ENCODE measurements around the gene HES7. TPM values are rescaled to one million over a fixed set of nuclear protein-coding genes. Genes with fewer than 3 reads are reported as not detected.
"Not testable (repeated sequence)": the region's sequence is repeated elsewhere in the genome, so short reads cannot be mapped to it uniquely, and the experiment has no call there.

Gene HES7
- polyA plus RNA-seq, 3 donors = 0.03 to 0.16 TPM; not detected in 1

- no peak within 1 kb of the TSS for H3K27ac ChIP-seq (ENCODE audit: low read depth, low read length)
- 78 to 84% (median 82%) methylated on average over 16 to 20 of the region's 20 CpGs for WGBS, 3 donors
Observed at GRCh38 chr17:8087075-8087951, 36.6 kb downstream of the HES7 start, which contains the start of gene ALOX12B. Gene ALOX12B (minus strand): TSS chr17:8087716. CDS start chr17:8087442, 274 bp downstream.

- H3K27ac ChIP-seq (ENCODE audit: low read depth, low read length) = no peak overlapping the region
- WGBS, 3 donors = 84 to 88% (median 85%) methylated on average over 6 of the region's 6 CpGs
Observed at GRCh38 chr17:8084250-8084649, 39.7 kb downstream of the HES7 start.

- no peak overlapping the region for H3K27ac ChIP-seq (ENCODE audit: low read depth, low read length)
- WGBS, 3 donors = 79 to 85% (median 80%) methylated on average over 10 of the region's 10 CpGs
Observed at GRCh38 chr17:8082292-8082691, 41.6 kb downstream of the HES7 start.

GRCh38 chr17:8081876-8082275 lies 42.0 kb downstream of the HES7 start:
- no peak overlapping the region for H3K27ac ChIP-seq (ENCODE audit: low read depth, low read length)
- 87 to 93% (median 90%) methylated on average over 3 of the region's 3 CpGs for WGBS, 3 donors

GRCh38 chr17:8080799-8081219 lies 43.1 kb downstream of the HES7 start:
- 54 to 74% (median 64%) methylated on average over 16 to 17 of the region's 17 CpGs for WGBS, 3 donors
- no peak overlapping the region for H3K27ac ChIP-seq (ENCODE audit: low read depth, low read length)

- no peak overlapping the region for H3K27ac ChIP-seq (ENCODE audit: low read depth, low read length)
- 25 to 29% (median 26%) methylated on average over 25 of the region's 25 CpGs for WGBS, 3 donors
Observed at GRCh38 chr17:8080208-8080798, 43.6 kb downstream of the HES7 start.

GRCh38 chr17:8079291-8080207 lies 44.4 kb downstream of the HES7 start:
- 0 to 2% (median 1%) methylated on average over 69 to 87 of the region's 87 CpGs for WGBS, 3 donors
- H3K27ac ChIP-seq (ENCODE audit: low read depth, low read length) = no peak overlapping the region

GRCh38 chr17:8077939-8078338 lies 46.0 kb downstream of the HES7 start:
- 83 to 91% (median 87%) methylated on average over 4 to 5 of the region's 5 CpGs for WGBS, 3 donors
- not testable (repeated sequence) for H3K27ac ChIP-seq (ENCODE audit: low read depth, low read length)

DNA sequence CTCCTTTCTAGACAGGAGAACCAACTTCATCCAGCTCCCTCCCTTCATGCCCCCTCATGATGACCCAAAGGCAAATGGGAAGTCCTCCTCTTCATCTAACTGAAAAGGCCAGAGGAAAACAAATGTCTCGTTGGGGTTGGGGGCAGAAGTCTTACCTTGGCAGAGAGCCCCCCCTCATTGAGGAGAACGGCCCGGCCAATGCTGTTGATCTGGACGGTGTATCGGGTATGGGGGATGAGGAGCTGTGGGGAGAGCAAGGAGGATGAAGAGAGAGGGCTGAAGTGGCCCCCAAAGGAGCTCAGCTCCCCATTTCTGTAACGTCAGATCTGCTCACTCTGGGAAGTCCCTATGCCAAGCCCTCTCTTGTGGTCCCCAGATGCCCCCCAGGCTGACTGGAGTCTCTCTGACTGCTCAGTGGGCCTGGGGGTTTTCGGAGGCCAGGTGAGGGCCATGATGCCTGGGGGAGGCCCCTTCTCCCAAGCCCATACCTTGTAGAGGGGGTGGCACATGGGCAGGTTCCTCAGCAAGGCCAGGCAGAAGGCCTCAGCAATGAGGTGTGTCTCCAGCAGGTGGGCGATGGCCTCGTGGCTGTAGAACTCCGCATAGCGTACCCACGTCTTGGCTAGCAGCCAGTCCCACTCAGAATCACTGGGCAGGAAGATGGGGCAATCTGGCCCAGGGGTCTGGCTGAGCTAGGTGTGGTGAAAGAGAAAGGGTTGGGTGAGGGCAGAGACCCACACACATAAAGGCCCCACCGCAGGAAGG lies 47.2 kb downstream of the HES7 start:
- no peak overlapping the region for H3K27ac ChIP-seq (ENCODE audit: low read depth, low read length)
- 78 to 80% (median 79%) methylated on average over 13 of the region's 13 CpGs for whole genome bisulfite sequencing, 3 donors

GRCh38 chr17:8075574-8076342 lies 48.1 kb downstream of the HES7 start:
- no peak overlapping the region for H3K27ac ChIP-seq (ENCODE audit: low read depth, low read length)
- WGBS, 3 donors = 87 to 95% (median 93%) methylated on average over 14 of the region's 14 CpGs

DNA sequence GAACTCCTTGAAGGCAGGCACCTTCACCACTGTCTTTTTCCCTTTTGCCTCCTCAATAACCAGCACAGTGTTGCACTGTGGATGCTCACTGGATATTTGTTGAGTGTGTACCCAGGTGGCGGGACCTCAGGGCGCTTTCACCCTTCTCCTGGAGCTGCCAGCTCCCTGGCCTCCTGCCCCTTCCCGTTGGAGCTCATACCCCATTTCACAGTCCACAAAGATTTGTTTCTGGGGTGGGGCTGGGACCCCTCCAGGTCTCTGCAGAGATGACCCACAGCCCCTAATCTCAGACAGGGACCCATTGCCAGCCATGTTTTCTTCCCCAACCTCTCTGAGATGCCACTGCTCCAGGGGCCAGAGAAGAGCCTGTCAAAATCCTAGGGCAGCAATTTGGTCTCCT lies 48.8 kb downstream of the HES7 start:
- no peak overlapping the region for H3K27ac ChIP-seq (ENCODE audit: low read depth, low read length)
- 79 to 92% (median 85%) methylated on average over 3 of the region's 3 CpGs for WGBS, 3 donors

GRCh38 chr17:8074554-8074953 lies 49.4 kb downstream of the HES7 start:
- WGBS, 3 donors = 44 to 56% (median 48%) methylated on average over 7 of the region's 7 CpGs
- no peak overlapping the region for H3K27ac ChIP-seq (ENCODE audit: low read depth, low read length)

DNA sequence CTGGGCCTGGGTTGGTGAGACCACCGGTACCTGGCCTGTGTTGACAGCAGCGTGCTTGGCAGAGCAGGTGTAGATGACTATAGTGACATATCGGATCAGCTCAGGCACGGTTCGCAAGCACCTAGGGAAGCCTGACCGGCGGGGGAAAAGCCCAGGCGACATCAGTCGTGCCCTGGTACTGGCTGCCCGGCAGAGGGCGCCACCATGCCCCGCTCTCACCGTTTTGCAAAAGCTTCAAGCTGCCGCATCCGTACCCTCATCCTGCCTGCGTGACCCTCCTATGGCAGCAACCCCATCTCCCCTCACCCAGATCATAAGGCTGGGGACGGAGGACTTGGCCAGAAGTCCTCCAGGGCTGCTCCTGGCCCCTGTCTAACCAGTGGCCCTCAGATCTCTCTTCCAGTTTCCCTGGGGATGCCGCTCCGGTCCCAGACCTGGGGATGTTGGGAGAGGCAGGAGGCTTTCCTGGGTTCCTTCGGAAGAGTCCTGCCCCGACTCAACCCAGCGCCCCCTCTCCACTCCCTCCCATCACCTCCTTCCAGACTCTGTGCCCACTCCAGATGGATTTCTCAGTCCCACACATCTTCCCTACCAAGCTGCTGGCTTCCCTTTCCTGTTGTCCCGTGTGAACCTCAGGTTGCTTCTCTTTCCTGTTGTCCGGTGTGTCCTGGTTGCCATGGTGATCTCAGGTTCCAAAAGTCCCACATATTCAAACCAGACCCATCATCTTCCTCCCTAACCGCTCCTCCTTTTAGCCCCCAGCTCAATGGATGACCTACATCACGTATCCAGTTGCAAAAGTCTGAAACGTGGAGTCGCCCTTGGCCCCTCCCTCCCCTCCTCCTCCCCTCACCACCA lies 50.0 kb downstream of the HES7 start:
- no peak overlapping the region for H3K27ac ChIP-seq (ENCODE audit: low read depth, low read length)
- WGBS, 3 donors = 6 to 7% (median 6%) methylated on average over 28 of the region's 28 CpGs

- WGBS, 3 donors = 4 to 5% (median 5%) methylated on average over 39 to 40 of the region's 40 CpGs
- H3K27ac ChIP-seq (ENCODE audit: low read depth, low read length) = no peak overlapping the region
Observed at GRCh38 chr17:8072729-8073461, 51.0 kb downstream of the HES7 start.

GRCh38 chr17:8072341-8072728 lies 51.6 kb downstream of the HES7 start:
- 5 to 14% (median 12%) methylated on average over 27 to 28 of the region's 28 CpGs for WGBS, 3 donors

DNA sequence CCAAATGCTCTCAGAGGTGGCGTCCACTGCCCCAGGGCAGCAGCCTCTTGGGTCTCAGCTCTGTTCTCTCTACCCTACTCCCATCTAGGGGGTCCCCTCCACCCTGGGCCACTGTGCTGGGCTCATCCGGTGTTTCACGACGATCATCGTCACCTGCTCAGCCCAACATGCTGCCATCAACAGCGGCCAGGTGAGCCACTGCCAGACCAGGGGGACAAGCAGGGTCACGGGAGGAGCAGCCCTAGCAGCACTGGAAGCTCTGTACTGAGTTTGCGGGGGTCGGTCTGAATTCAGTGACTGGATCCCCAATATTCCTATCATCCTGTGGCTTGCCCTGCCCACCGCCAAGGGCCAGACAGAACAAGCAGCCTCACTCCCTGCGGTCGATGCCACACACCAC lies 52.4 kb downstream of the HES7 start:
- 84 to 92% (median 88%) methylated on average over 12 of the region's 12 CpGs for WGBS, 3 donors
- H3K27ac ChIP-seq (ENCODE audit: low read depth, low read length) = no peak overlapping the region

More at GRCh38 chr17:8072341-8072728, 51.6 kb downstream of the HES7 start:
- H3K27ac ChIP-seq (ENCODE audit: low read depth, low read length) = no peak overlapping the region

Measured in adipose tissue (tissue), 3 donors.